ENCODE results near the gene NCAPG2. TPM values are rescaled to one million over a fixed set of nuclear protein-coding genes. Genes with fewer than 3 reads are reported as not detected.

NCAPG2 gene
- total and polyA plus RNA-seq, 2 experiments from 2014 or later = 10.8 to 14.0 TPM

DNA sequence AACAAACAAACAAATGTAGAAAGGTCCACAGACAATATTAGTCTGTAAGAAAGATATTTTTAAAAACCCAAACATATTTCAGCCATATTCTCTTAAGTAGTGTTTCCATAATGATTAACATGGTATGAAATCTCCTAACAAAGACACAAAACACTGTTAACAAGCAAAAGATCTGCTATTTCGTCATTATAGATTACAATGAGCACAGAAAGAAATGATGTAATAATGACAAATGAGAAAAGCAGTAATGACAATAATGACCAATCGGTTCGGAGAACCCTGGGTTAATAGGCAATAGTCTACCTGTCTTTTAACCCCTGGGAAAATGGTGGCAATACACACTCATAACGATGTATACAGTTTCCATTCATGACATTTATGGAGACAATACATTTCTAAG is 39.5 kb upstream of the NCAPG2 start:
- no peak overlapping the region for H3K27ac ChIP-seq
- TF ChIP-seq, protein P1, sequence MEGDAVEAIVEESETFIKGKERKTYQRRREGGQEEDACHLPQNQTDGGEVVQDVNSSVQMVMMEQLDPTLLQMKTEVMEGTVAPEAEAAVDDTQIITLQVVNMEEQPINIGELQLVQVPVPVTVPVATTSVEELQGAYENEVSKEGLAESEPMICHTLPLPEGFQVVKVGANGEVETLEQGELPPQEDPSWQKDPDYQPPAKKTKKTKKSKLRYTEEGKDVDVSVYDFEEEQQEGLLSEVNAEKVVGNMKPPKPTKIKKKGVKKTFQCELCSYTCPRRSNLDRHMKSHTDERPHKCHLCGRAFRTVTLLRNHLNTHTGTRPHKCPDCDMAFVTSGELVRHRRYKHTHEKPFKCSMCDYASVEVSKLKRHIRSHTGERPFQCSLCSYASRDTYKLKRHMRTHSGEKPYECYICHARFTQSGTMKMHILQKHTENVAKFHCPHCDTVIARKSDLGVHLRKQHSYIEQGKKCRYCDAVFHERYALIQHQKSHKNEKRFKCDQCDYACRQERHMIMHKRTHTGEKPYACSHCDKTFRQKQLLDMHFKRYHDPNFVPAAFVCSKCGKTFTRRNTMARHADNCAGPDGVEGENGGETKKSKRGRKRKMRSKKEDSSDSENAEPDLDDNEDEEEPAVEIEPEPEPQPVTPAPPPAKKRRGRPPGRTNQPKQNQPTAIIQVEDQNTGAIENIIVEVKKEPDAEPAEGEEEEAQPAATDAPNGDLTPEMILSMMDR (IDR thresholded peaks at IDR 0.05; ENCODE audit: low read depth, low read length) = no peak
- H3K36me3 ChIP-seq = peaks cover 30% of the 10 kb centered on the region
- H3K27me3 ChIP-seq = no peaks in the 10 kb centered on the region
- no peak for DNase-seq (ENCODE audit: low read depth in 1 of 2, low spot score in 1 of 2)
- no peaks in the 10 kb centered on the region for H3K4me1 ChIP-seq (ENCODE audit: low read depth)
- H3K4me3 ChIP-seq = no peak overlapping the region
- no peaks in the 10 kb centered on the region for H3K9me3 ChIP-seq (ENCODE audit: low read depth)

DNA sequence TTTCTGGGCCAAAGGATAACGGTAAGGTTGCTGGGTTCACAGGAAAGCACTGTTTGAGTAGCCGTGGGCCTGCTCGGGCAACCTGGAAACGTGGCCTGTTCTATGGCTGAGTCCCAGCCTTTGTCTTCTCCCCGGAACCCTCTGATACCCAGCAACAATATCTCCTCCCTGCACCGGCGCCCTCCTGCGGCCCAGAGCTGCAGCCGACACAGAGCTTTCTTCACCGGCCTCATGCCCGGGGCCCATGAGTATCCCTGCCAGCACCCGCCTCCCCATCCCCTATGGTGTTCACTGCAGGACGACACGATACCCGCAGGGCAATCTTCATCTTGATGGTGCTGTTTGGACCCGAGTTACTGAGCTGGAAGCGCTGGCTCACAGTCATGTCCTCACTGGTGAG is 38.6 kb upstream of the NCAPG2 start:
- Histone ChIP-seq H3K36me3 (peaks cover 37% of the 10 kb centered on the region), H3K27ac (no peak overlapping the region)
- no peak for DNase-seq (ENCODE audit: low read depth in 1 of 2, low spot score in 1 of 2)

DNA sequence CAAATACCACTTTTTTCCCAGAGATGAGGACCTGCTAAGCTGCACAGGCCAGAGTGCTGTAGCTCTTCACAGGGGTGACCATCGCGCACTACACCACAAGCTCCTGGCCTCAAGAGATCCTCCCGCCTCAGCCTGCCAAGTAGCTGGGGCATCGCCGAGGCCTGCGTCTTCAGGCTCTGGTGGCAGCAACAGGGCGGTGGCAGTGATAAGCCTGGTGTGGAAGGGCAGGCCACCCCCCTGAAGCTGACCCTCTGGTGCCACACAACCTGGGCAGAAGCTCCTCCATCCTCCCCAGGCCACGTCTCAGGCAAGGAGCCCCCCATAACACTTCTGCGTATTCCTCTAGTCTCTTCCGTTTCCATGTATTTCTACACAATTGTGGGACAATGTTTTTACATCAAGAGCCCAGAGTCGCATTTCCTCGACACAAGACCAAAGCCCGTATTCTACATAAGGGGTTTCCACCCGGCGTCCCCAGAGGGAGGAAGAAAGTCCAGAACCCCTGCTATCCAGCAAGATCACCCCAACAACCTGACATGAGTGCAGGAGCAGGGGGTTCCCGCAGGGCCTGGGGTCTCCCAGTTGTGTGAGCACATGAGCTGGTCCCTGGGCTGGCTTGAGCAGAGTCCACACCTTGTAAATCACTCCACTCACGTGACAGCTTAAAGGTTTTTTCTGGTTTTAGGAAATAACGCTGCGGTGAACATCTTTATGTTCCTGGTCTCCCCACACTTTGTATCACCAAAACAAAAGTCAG is 37.6 kb upstream of the NCAPG2 start:
- Histone ChIP-seq H3K9me3 (ENCODE audit: low read depth) (no peaks in the 10 kb centered on the region), H3K4me3 (no peak overlapping the region), H3K4me1 (ENCODE audit: low read depth) (no peaks in the 10 kb centered on the region), H3K27me3 (no peaks in the 10 kb centered on the region), H3K36me3 (peaks cover 41% of the 10 kb centered on the region), H3K27ac (no peak overlapping the region)
- TF ChIP-seq, protein P1 (IDR thresholded peaks at IDR 0.05; ENCODE audit: low read depth, low read length) = no peak
- DNase-seq (ENCODE audit: low read depth in 1 of 2, low spot score in 1 of 2) = no peak

More for the DNA sequence above, 38.6 kb upstream of the NCAPG2 start:
- TF ChIP-seq, protein P1 (IDR thresholded peaks at IDR 0.05; ENCODE audit: low read depth, low read length) = no peak
- Histone ChIP-seq H3K9me3 (ENCODE audit: low read depth) (no peaks in the 10 kb centered on the region), H3K27me3 (no peaks in the 10 kb centered on the region), H3K4me3 (no peak overlapping the region), H3K4me1 (ENCODE audit: low read depth) (no peaks in the 10 kb centered on the region)

DNA sequence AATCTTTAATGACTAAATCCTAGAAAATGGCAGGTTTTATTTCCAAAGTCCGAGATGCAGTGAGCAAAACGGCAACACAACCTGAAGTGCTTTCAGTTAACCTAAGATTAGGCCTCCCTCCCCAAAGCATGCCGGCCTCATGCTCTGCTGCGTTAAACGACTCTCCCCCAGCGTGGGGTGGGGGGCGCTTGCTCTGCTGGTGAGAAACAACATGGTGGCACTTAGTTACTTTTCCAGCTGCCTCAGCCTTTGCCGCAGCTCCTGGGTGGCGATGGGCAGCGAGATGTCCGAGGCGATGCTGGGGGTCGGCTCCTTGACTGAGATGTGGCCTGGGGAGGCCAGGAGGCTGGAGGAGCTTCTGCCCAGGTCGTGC is 36.7 kb upstream of the NCAPG2 start:
- Histone ChIP-seq H3K4me3 (no peak overlapping the region), H3K36me3 (peaks cover 46% of the 10 kb centered on the region), H3K27ac (no peak overlapping the region)

DNA sequence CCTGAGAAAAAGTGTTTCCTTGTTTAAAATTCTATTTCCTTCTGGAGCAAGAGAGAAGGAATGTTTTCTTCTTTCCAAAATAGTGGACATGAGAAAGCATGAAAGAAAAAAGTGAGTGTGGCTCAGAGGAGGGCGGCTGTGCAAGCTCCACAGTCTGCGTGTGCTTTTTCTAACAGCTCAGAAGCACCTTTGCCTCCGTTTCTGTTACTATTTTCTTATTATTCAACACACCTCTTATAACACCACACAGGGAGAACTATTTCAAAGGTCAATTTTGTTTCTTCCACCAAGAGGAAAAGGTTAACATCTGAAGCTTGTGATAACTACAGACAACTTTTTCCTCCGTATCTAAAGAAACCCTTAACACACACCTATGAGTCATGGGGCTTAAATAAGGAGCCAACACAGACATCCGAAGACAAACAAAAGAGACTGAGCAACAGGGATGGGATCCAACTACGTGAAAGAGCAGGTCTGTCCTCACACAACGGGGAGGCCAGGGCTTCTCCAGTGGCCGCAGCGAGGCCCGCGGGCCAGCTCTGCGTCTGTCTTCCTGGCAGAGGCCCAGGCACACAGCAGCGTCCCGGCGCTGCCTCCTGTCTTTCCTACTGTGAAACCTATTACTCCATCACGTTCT is 36.2 kb upstream of the NCAPG2 start:
- no peak overlapping the region for H3K4me3 ChIP-seq
- TF ChIP-seq, protein P1 (IDR thresholded peaks at IDR 0.05; ENCODE audit: low read depth, low read length) = peak; percentile 20
- H3K27me3 ChIP-seq = no peaks in the 10 kb centered on the region
- H3K9me3 ChIP-seq (ENCODE audit: low read depth) = no peaks in the 10 kb centered on the region
- no peak overlapping the region for H3K27ac ChIP-seq
- H3K4me1 ChIP-seq (ENCODE audit: low read depth) = no peaks in the 10 kb centered on the region
- H3K36me3 ChIP-seq = peaks cover 46% of the 10 kb centered on the region
- peak in 1 of 2 donors; percentile 97 for DNase-seq (ENCODE audit: low read depth in 1 of 2, low spot score in 1 of 2)

More for the DNA sequence above, 36.7 kb upstream of the NCAPG2 start:
- TF ChIP-seq, protein P1 (IDR thresholded peaks at IDR 0.05; ENCODE audit: low read depth, low read length) = no peak
- no peak for DNase-seq (ENCODE audit: low read depth in 1 of 2, low spot score in 1 of 2)
- no peaks in the 10 kb centered on the region for H3K4me1 ChIP-seq (ENCODE audit: low read depth)
- no peaks in the 10 kb centered on the region for H3K9me3 ChIP-seq (ENCODE audit: low read depth)
- H3K27me3 ChIP-seq = no peaks in the 10 kb centered on the region

Data from cardiac muscle cell (in vitro differentiated cells and primary cell).